Natural killer cell (primary cell): ENCODE data around the gene PHF21A. TPM values are rescaled to one million over a fixed set of nuclear protein-coding genes. Genes with fewer than 3 reads are reported as not detected.

Experiments used
- ATAC-seq, 3 donors: fragments of 150-1000 bp in 2 of 3; fragments of 200-7000 bp in 1 of 3; cut with Tn5 transposase; 1 replicate in 1 of 3; 2 replicates in 2 of 3; pipeline ENCODE4 v1.10.0; 2021; ENCODE audit warnings: mild to moderate bottlenecking in 2 of 3, moderate library complexity in 2 of 3
- DNase-seq, 2 donors: peaks; one replicate each; pipeline versions ENCODE4 v3.0.0 to v3.0.0-alpha.2; 2013 to 2021; ENCODE audit warnings: mixed read lengths in 1 of 2
- H3K27ac ChIP-seq: one replicate; pipeline ENCODE4 v1.5.1; 2013; ENCODE audit warnings: mild to moderate bottlenecking, low read length
- H3K27me3 ChIP-seq: one replicate; pipeline ENCODE4 v1.6.1; 2013; ENCODE audit warnings: low read length; ENCODE audit not compliant: control insufficient read depth, insufficient read depth
- H3K36me3 ChIP-seq: one replicate; pipeline ENCODE4 v1.6.1; 2013; ENCODE audit warnings: low read length; ENCODE audit not compliant: control insufficient read depth, insufficient read depth
- H3K4me1 ChIP-seq: one replicate; pipeline ENCODE4 v1.6.1; 2013; ENCODE audit warnings: low read length; ENCODE audit not compliant: control insufficient read depth, insufficient read depth
- H3K4me3 ChIP-seq: one replicate; pipeline ENCODE4 v1.5.1; 2013; ENCODE audit warnings: low read length
- H3K9me3 ChIP-seq: one replicate; pipeline ENCODE4 v1.6.1; 2013; ENCODE audit warnings: low read length; ENCODE audit not compliant: control insufficient read depth, insufficient read depth
- H3K27ac Mint-ChIP-seq, 2 donors: one replicate each; pipeline ENCODE4 v1.8.0; 2022; ENCODE audit warnings: mild to moderate bottlenecking in 2 of 2, mixed read lengths in 2 of 2, moderate library complexity in 1 of 2
- H3K27me3 Mint-ChIP-seq, 2 donors: one replicate each; pipeline ENCODE4 v1.8.0; 2022; ENCODE audit warnings: low read depth in 2 of 2, mixed read lengths in 2 of 2
- H3K36me3 Mint-ChIP-seq: one replicate; pipeline ENCODE4 v1.8.0; 2022; ENCODE audit warnings: mixed read lengths
- H3K4me1 Mint-ChIP-seq, 2 donors: one replicate each; pipeline ENCODE4 v1.8.0; 2022; ENCODE audit warnings: mixed read lengths in 2 of 2
- H3K4me3 Mint-ChIP-seq: one replicate; pipeline ENCODE4 v1.8.0; 2022; ENCODE audit warnings: mild to moderate bottlenecking, moderate library complexity, mixed read lengths
- H3K9me3 Mint-ChIP-seq, 2 donors: one replicate each; pipeline ENCODE4 v1.8.0; 2022; ENCODE audit warnings: mixed read lengths in 2 of 2
- CTCF ChIP-seq: fragments of 200-600 bp; IDR thresholded peaks from one replicate; pipeline ENCODE4 v1.8.0; 2022; ENCODE audit warnings: antibody characterized with exemption
- WGBS: methylation state at CpG from one replicate; pipeline ENCODE4 v1.1.7; 2013; ENCODE audit warnings: missing lambda C conversion rate; ENCODE audit not compliant: insufficient coverage; 5-methylcytosine and 5-hydroxymethylcytosine counted together
- intact Hi-C: fragments of 100-400 bp; cut with micrococcal nuclease; formaldehyde crosslinking; loops from one replicate; pipeline ENCODE4 v1.14.2; 2022
- total RNA-seq, 4 donors: library from RNA; stranded (reverse); fragments of 120-200 nt in 1 of 4; gene quantifications; one replicate each; pipeline versions ENCODE4 v1.2.3 to v1.2.4, GENCODE V29; 2013 to 2022

PHF21A gene
- total RNA-seq, 3 donors from 2014 or later (not counting 1 experiment from before 2014, with no cell fraction given), result 138 to 147 (median 139) TPM

GRCh38 chr11:45935349-45936064, 185.7 kb downstream of the PHF21A start:
- H3K9me3 ChIP-seq, result no peaks in the 10 kb centered on the region
- intact Hi-C loops, result no loop called here
- Mint-ChIP-seq H3K9me3 (no peaks in the 10 kb centered on the region), H3K27me3 (no peaks in the 10 kb centered on the region), H3K36me3 (peaks cover 8% of the 10 kb centered on the region), H3K27ac (no peak overlapping the region), H3K4me3 (no peak overlapping the region), H3K4me1 (peaks cover 11 to 12% of the 10 kb centered on the region in 2 donors)
- peaks cover 38% of the 10 kb centered on the region for H3K4me1 ChIP-seq
- peaks cover 58% of the 10 kb centered on the region for H3K36me3 ChIP-seq
- H3K27ac ChIP-seq, result peak overlapping the region; percentile 8
- no peak overlapping the region for H3K4me3 ChIP-seq
- no peak for TF ChIP-seq CTCF
- no peak for DNase-seq
- no peaks in the 10 kb centered on the region for H3K27me3 ChIP-seq
- 73% methylated on average over 8 of the region's 8 CpGs for WGBS
- ATAC-seq, result no peak

GRCh38 chr11:45934580-45935318, 186.5 kb downstream of the PHF21A start:
- H3K27ac ChIP-seq, result peak overlapping the region; percentile 8
- TF ChIP-seq CTCF, result no peak
- H3K4me1 Mint-ChIP-seq, result peaks cover 19% of the 10 kb centered on the region in 2 donors
- H3K9me3 Mint-ChIP-seq, result no peaks in the 10 kb centered on the region
- H3K4me3 ChIP-seq, result no peak overlapping the region
- no peaks in the 10 kb centered on the region for H3K9me3 ChIP-seq
- ATAC-seq, result no peak
- peaks cover 46% of the 10 kb centered on the region for H3K4me1 ChIP-seq
- H3K27me3 ChIP-seq, result no peaks in the 10 kb centered on the region
- peaks cover 8% of the 10 kb centered on the region for H3K36me3 Mint-ChIP-seq
- DNase-seq, result no peak
- WGBS, result 95% methylated on average over 12 of the region's 12 CpGs
- no peaks in the 10 kb centered on the region for H3K27me3 Mint-ChIP-seq
- H3K4me3 Mint-ChIP-seq, result no peak overlapping the region
- intact Hi-C loops, result no loop called here
- peaks cover 56% of the 10 kb centered on the region for H3K36me3 ChIP-seq
- no peak overlapping the region for H3K27ac Mint-ChIP-seq

- H3K36me3 ChIP-seq, result peaks cover 56% of the 10 kb centered on the region
- Mint-ChIP-seq H3K4me1 (peaks cover 22 to 24% of the 10 kb centered on the region in 2 donors), H3K27ac (no peak overlapping the region)
Measured at GRCh38 chr11:45933846-45934579, 187.2 kb downstream of the PHF21A start.

More at GRCh38 chr11:45933846-45934579, 187.2 kb downstream of the PHF21A start:
- no peak for TF ChIP-seq CTCF
- Histone ChIP-seq H3K27me3 (no peaks in the 10 kb centered on the region), H3K4me1 (peaks cover 53% of the 10 kb centered on the region), H3K4me3 (no peak overlapping the region), H3K9me3 (no peaks in the 10 kb centered on the region), H3K27ac (no peak overlapping the region)
- H3K9me3 Mint-ChIP-seq, result no peaks in the 10 kb centered on the region
- H3K36me3 Mint-ChIP-seq, result peaks cover 8% of the 10 kb centered on the region
- H3K4me3 Mint-ChIP-seq, result no peak overlapping the region
- ATAC-seq (no peak), DNase-seq (no peak)
- 93% methylated on average over 21 of the region's 21 CpGs for WGBS
- intact Hi-C loops, result no loop called here
- no peaks in the 10 kb centered on the region for H3K27me3 Mint-ChIP-seq
